Measurements from ENCODE around the gene RTN3. TPM values are rescaled to one million over a fixed set of nuclear protein-coding genes. Genes with fewer than 3 reads are reported as not detected.

Gene RTN3
- 68.5 and 73.0 TPM in 2 replicates for total RNA-seq

DNA sequence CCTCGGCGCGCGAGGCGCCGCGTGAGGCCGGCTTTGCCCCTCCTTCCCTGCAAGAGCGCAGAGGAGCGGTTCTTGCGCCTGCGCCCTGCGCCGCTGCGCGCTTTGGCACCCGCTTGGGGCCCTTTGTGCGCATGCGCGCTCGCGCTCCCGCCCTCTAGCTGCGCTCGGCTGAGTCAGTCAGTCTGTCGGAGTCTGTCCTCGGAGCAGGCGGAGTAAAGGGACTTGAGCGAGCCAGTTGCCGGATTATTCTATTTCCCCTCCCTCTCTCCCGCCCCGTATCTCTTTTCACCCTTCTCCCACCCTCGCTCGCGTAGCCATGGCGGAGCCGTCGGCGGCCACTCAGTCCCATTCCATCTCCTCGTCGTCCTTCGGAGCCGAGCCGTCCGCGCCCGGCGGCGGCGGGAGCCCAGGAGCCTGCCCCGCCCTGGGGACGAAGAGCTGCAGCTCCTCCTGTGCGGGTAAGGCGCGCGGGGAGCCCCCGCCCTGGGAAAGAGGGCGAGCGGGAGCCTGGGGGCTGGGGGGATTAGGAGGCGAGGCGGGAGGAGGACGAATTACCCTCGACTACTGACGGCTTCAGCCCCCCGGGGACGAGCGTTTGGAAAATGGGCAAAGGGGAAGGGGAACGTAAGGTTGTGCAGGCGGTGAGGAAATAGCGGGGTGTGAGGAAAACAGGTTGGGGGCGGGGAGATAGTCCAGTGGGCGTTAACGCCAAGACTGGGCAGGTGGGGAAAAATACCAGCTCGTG is at the start of gene RTN3:
RTN3 (plus strand) TSS at position 180 of the 745 bp plus-strand sequence; CDS start at position 317, 137 bp downstream.

DNA sequence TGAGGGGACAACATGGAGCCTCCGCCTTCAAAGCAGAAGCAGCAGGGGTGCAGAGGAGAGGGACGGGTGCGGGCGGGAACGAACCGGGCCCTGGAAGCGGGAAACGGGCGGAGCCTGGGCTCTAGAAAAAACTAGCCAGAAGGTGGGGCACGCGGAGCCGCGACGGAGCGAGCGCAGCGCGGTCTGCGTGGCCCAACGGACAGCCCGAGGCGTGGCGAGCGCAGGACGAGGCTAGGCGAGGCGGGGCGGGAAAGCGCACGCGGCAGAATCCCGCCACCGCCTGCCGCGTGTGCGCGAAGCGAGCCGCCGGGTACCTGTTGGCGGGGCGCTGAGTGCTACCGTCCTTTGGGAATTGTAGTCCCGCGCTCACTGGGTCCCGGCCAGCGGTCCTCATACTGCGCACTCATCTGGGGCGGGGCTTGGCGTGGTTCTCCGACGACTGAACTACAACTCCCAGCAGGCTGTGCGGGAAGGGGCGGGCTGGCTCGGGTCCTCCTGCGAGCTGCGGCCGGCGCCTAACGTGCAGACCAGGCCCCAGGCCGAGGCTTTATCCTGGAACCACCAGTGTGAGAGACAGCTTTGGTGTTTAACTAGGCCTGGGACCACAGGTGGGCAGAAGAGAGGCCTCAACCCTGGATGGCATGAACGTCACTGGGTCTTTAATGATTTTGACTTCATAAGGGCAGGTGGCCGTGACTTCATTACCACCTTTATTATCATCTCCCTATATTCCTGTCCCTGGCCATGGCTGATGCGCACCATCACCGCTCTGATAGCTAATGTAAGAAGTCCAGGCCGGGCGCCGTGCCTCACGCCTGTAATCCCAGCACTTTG is 9.8 kb upstream of the RTN3 start, which contains the start of gene ATL3:
ATL3 (minus strand) TSS at position 55 of the 834 bp plus-strand sequence; CDS start at position 14, 41 bp downstream.

GRCh38 chr11:63768237-63769041 is 87.1 kb downstream of the RTN3 start, which contains the start of gene ZFTA:
ZFTA (minus strand) TSS chr11:63768775; CDS start chr11:63768622, 153 bp downstream.

Small RNA genes lying within 50 kb of the gene (small RNA-seq; reads per million reads assigned to genes)
- not detected for gene AP000753.3
- not detected for gene RN7SL596P

Other genes with a start within 250 kb of the RTN3 start
- gene PLAAT5, start 190.3 kb upstream of the RTN3 start, total RNA-seq, result not detected in 2 replicates
- not detected in 2 replicates for gene LGALS12, start 175.4 kb upstream of the RTN3 start, total RNA-seq
- gene PLAAT4, start 144.7 kb upstream of the RTN3 start, total RNA-seq, result 6.6 and 7.1 TPM in 2 replicates
- not detected in 2 replicates for gene PLAAT2, start 118.1 kb upstream of the RTN3 start, total RNA-seq
- gene PLAAT3, start 67.1 kb upstream of the RTN3 start, total RNA-seq, result 0.81 and 1.2 TPM in 2 replicates
- 210 and 252 TPM in 2 replicates for gene ATL3, start 10.1 kb upstream of the RTN3 start, total RNA-seq
- 22.7 and 22.9 TPM in 2 replicates for gene ZFTA, start 87.3 kb downstream of the RTN3 start, total RNA-seq
- 18.9 and 23.0 TPM in 2 replicates for gene SPINDOC, start 132.0 kb downstream of the RTN3 start, total RNA-seq
- gene MARK2, start 157.6 kb downstream of the RTN3 start, total RNA-seq, result 15.2 and 16.1 TPM in 2 replicates
- 1.6 and 2.1 TPM in 2 replicates for gene RCOR2, start 235.7 kb downstream of the RTN3 start, total RNA-seq

All from hair follicle dermal papilla cell (primary cell).